Measurements from ENCODE around the gene ANKRD23.

- TF ChIP-seq CTCF (IDR thresholded peaks at IDR 0.05; ENCODE audit: low read depth, low read length) (no peak), EZH2phosphoT487 (IDR thresholded peaks at IDR 0.05; ENCODE audit: low read depth) (no peak)
These were observed 17.3 kb upstream of the ANKRD23 start for GRCh38 chr2:96861074-96861473.
